CD14-positive monocyte (primary cell): ENCODE measurements around the gene RTN4RL1. TPM values are rescaled to one million over a fixed set of nuclear protein-coding genes. Genes with fewer than 3 reads are reported as not detected.
A peak's percentile ranks its signal among the peaks of the same experiment; 100 is the strongest.

Experiments used
- DNase-seq, 3 donors: peaks; one replicate each; pipeline ENCODE4 v3.0.0-alpha.2; 2011 to 2022
- H2AFZ ChIP-seq: 2 replicates; pipeline ENCODE4 v1.6.0; 2012; ENCODE audit warnings: mild to moderate bottlenecking, low read depth, low read length, inconsistent platforms; ENCODE audit not compliant: insufficient read depth, poor library complexity, severe bottlenecking
- H3K27ac ChIP-seq, 2 donors: 1 replicate in 1 of 2; 2 replicates in 1 of 2; pipeline ENCODE4 v1.5.1; 2012 to 2013; ENCODE audit warnings: low read length in 2 of 2, control low read depth in 1 of 2, inconsistent platforms in 1 of 2, low read depth in 1 of 2, mild to moderate bottlenecking in 1 of 2
- H3K27me3 ChIP-seq, 2 donors: one replicate each; pipeline versions ENCODE4 v1.6.0 to v1.6.1; 2011 to 2013; ENCODE audit warnings: low read length in 2 of 2; ENCODE audit not compliant: control insufficient read depth in 2 of 2, insufficient read depth in 2 of 2
- H3K36me3 ChIP-seq, 2 donors: replicated peaks in 1 of 2; 1 replicate in 1 of 2; 2 replicates in 1 of 2; pipeline versions ENCODE4 v1.5.1 to v1.6.1; 2012 to 2013; ENCODE audit warnings: low read length in 2 of 2, control low read depth in 1 of 2, inconsistent platforms in 1 of 2, mild to moderate bottlenecking in 1 of 2; ENCODE audit not compliant: insufficient read depth in 2 of 2, control insufficient read depth in 1 of 2
- H3K4me1 ChIP-seq, 2 donors: 1 replicate in 1 of 2; 2 replicates in 1 of 2; pipeline versions ENCODE4 v1.5.1 to v1.6.1; 2012 to 2013; ENCODE audit warnings: low read length in 2 of 2, control low read depth in 1 of 2, inconsistent platforms in 1 of 2, mild to moderate bottlenecking in 1 of 2, moderate library complexity in 1 of 2; ENCODE audit not compliant: insufficient read depth in 2 of 2, control insufficient read depth in 1 of 2
- H3K4me2 ChIP-seq: replicated peaks from 2 replicates; pipeline ENCODE3; 2012; ENCODE audit warnings: low read length, moderate library complexity, mild to moderate bottlenecking; ENCODE audit not compliant: poor library complexity, severe bottlenecking; ENCODE audit errors: extremely low read depth
- H3K4me3 ChIP-seq, 3 experiments: fragments of 200-600 bp in 1 of 3; sonication (generic) in 1 of 3; replicated peaks in 1 of 3; 1 replicate in 2 of 3; 2 replicates in 1 of 3; pipeline ENCODE4 v1.5.1; 2011 to 2013; ENCODE audit warnings: low read length in 3 of 3, mild to moderate bottlenecking in 3 of 3, control low read depth in 2 of 3, low read depth in 2 of 3, inconsistent platforms in 1 of 3, moderate library complexity in 1 of 3
- H3K79me2 ChIP-seq: 2 replicates; pipeline ENCODE4 v1.6.0; 2012; ENCODE audit warnings: mild to moderate bottlenecking, control low read depth, inconsistent platforms, low read length, moderate library complexity; ENCODE audit not compliant: insufficient read depth
- H3K9ac ChIP-seq: 2 replicates; pipeline ENCODE4 v1.6.0; 2017; ENCODE audit warnings: low read length, mild to moderate bottlenecking; ENCODE audit not compliant: insufficient read depth, poor library complexity, severe bottlenecking
- H3K9me3 ChIP-seq, 2 donors: replicated peaks in 1 of 2; 1 replicate in 1 of 2; 2 replicates in 1 of 2; pipeline versions ENCODE4 v1.5.1 to v1.6.1; 2012 to 2013; ENCODE audit warnings: low read length in 2 of 2, control low read depth in 1 of 2; ENCODE audit not compliant: control insufficient read depth in 1 of 2, insufficient read depth in 1 of 2
- H4K20me1 ChIP-seq: 2 replicates; pipeline ENCODE4 v1.6.0; 2012; ENCODE audit warnings: mild to moderate bottlenecking, low read length, control low read depth, moderate library complexity; ENCODE audit not compliant: insufficient read depth
- H3K27ac Mint-ChIP-seq, 7 donors: one replicate each; pipeline ENCODE4 v1.8.0; 2020; ENCODE audit warnings: mild to moderate bottlenecking in 7 of 7, mixed read lengths in 7 of 7, moderate library complexity in 6 of 7, inconsistent platforms in 2 of 7
- H3K27me3 Mint-ChIP-seq, 3 donors: one replicate each; pipeline ENCODE4 v1.8.0; 2021 to 2022; ENCODE audit warnings: low read depth in 3 of 3, mild to moderate bottlenecking in 3 of 3, mixed read lengths in 3 of 3, moderate library complexity in 3 of 3, inconsistent platforms in 1 of 3
- H3K36me3 Mint-ChIP-seq, 2 donors: one replicate each; pipeline ENCODE4 v1.8.0; 2020; ENCODE audit warnings: mixed read lengths in 2 of 2, inconsistent platforms in 1 of 2, mild to moderate bottlenecking in 1 of 2
- H3K4me1 Mint-ChIP-seq: one replicate; pipeline ENCODE4 v1.8.0; 2020; ENCODE audit warnings: mild to moderate bottlenecking, mixed read lengths
- H3K4me3 Mint-ChIP-seq, 2 donors: one replicate each; pipeline ENCODE4 v1.8.0; 2020; ENCODE audit warnings: mild to moderate bottlenecking in 2 of 2, mixed read lengths in 2 of 2, moderate library complexity in 1 of 2
- H3K9me3 Mint-ChIP-seq, 7 donors: one replicate each; pipeline ENCODE4 v1.8.0; 2020 to 2022; ENCODE audit warnings: mixed read lengths in 7 of 7, mild to moderate bottlenecking in 6 of 7, moderate library complexity in 6 of 7, inconsistent platforms in 2 of 7
- CTCF ChIP-seq: fragments of 200-600 bp; IDR thresholded peaks from one replicate; pipeline ENCODE4 v1.8.0; 2022; ENCODE audit warnings: antibody characterized with exemption, mild to moderate bottlenecking
- WGBS: methylation state at CpG from one replicate; pipeline ENCODE4 v1.1.5; 2013; ENCODE audit warnings: missing lambda C conversion rate; ENCODE audit not compliant: insufficient coverage; 5-methylcytosine and 5-hydroxymethylcytosine counted together
- intact Hi-C, 2 donors: fragments of 100-400 bp; cut with micrococcal nuclease; formaldehyde crosslinking; loops; one replicate each; pipeline versions ENCODE4 v1.15.0 to v1.15.1; 2023
- polyA plus RNA-seq, 3 donors: library from polyadenylated mRNA; depleted of rRNA in 1 of 3; unstranded in 2 of 3; stranded (reverse) in 1 of 3; fragments of 300-500 nt in 2 of 3; fragments of >200 nt in 1 of 3; fragmentation: Illumina TruSeq in 2 of 3; gene quantifications; 1 replicate in 2 of 3; 2 replicates in 1 of 3; pipeline ENCODE4 v1.2.3, GENCODE V29; 2012 to 2021

RTN4RL1 gene
- polyA plus RNA-seq, 3 donors, result 0.07 to 0.29 (median 0.11) TPM

- H3K9ac ChIP-seq, result no peak overlapping the region
- H3K79me2 ChIP-seq, result no peaks in the 10 kb centered on the region
- Mint-ChIP-seq H3K27me3 (peaks cover 50 to 91% (median 67%) of the 10 kb centered on the region in 3 donors), H3K27ac (peak overlapping the region in 1 of 7 donors; percentile 56), H3K36me3 (peaks cover 5 to 7% of the 10 kb centered on the region in 2 donors), H3K4me1 (peaks cover 26% of the 10 kb centered on the region), H3K9me3 (peaks cover 0 to 23% (median 14%) of the 10 kb centered on the region in 7 donors), H3K4me3 (peak overlapping the region; percentile 20 to 68)
- H3K4me1 ChIP-seq, result peaks cover 26 to 37% of the 10 kb centered on the region in 2 donors
- H3K27me3 ChIP-seq, result peaks cover 25 to 71% of the 10 kb centered on the region in 2 donors
- intact Hi-C loops, result loop anchor here in 1 of 2 donors (10.0 kb wide), 1 partner anchor 138 kb away; no protein-coding TSS in a partner anchor
- TF ChIP-seq CTCF, result no peak
- H3K9me3 ChIP-seq, result peaks cover 8 to 9% of the 10 kb centered on the region in 2 donors
- H3K4me2 ChIP-seq, result peak overlapping the region; percentile 84
- H4K20me1 ChIP-seq, result no peaks in the 10 kb centered on the region
- peak overlapping the region in 1 of 3 experiments; percentile 24 for H3K4me3 ChIP-seq
- H2AFZ ChIP-seq, result no peak overlapping the region
- H3K36me3 ChIP-seq, result no peaks in the 10 kb centered on the region
- WGBS, result 22% methylated on average over 14 of the region's 15 CpGs
- DNase-seq, result no peak
- H3K27ac ChIP-seq, result no peak overlapping the region
Observed at GRCh38 chr17:2022647-2023240, 2.4 kb downstream of the RTN4RL1 start.

GRCh38 chr17:2020721-2021120 lies 4.4 kb downstream of the RTN4RL1 start:
- 7% methylated on average over 3 of the region's 8 CpGs for WGBS
- peaks cover 10 to 50% of the 10 kb centered on the region in 2 donors for H3K27me3 ChIP-seq
- H3K9me3 Mint-ChIP-seq, result peaks cover 0 to 10% (median 3%) of the 10 kb centered on the region in 7 donors
- H3K79me2 ChIP-seq, result no peaks in the 10 kb centered on the region
- H3K27ac ChIP-seq, result no peak overlapping the region
- no peak for DNase-seq
- H4K20me1 ChIP-seq, result no peaks in the 10 kb centered on the region
- peaks cover 0 to under 1% of the 10 kb centered on the region in 2 donors for H3K36me3 Mint-ChIP-seq
- H3K9me3 ChIP-seq, result peaks cover 2% of the 10 kb centered on the region in 2 donors
- no peak overlapping the region for H3K4me3 ChIP-seq
- no peak overlapping the region for H3K4me2 ChIP-seq
- intact Hi-C loops, result loop anchor here in 1 of 2 donors (10.0 kb wide), 1 partner anchor 136 kb away; no protein-coding TSS in a partner anchor
- H3K4me1 Mint-ChIP-seq, result peaks cover 19% of the 10 kb centered on the region
- H3K27me3 Mint-ChIP-seq, result peaks cover 33 to 71% (median 48%) of the 10 kb centered on the region in 3 donors
- H3K4me1 ChIP-seq, result peaks cover 20 to 30% of the 10 kb centered on the region in 2 donors
- no peak for TF ChIP-seq CTCF
- no peaks in the 10 kb centered on the region for H3K36me3 ChIP-seq
- H3K9ac ChIP-seq, result no peak overlapping the region
- no peak overlapping the region for H2AFZ ChIP-seq
- no peak overlapping the region for H3K4me3 Mint-ChIP-seq
- H3K27ac Mint-ChIP-seq, result no peak overlapping the region
